Mucosa of descending colon (tissue), 3 donors: Measurements from ENCODE around the gene CRISPLD2. TPM values are rescaled to one million over a fixed set of nuclear protein-coding genes. Genes with fewer than 3 reads are reported as not detected.

Experiments used
- ATAC-seq: fragments of 200-7000 bp; cut with Tn5 transposase; one replicate; pipeline ENCODE4 v1.9.1; 2020; ENCODE audit warnings: mild to moderate bottlenecking, moderate library complexity
- DNase-seq, 3 donors: peaks; one replicate each; pipeline ENCODE4 v3.0.0-alpha.2; 2020
- H3K36me3 ChIP-seq: fragments of 200-600 bp; one replicate; pipeline ENCODE4 v1.8.0; 2021; ENCODE audit warnings: low read depth, mild to moderate bottlenecking
- H3K4me1 ChIP-seq: fragments of 200-600 bp; one replicate; pipeline ENCODE4 v1.8.0; 2021; ENCODE audit warnings: low read depth, mild to moderate bottlenecking
- H3K4me3 ChIP-seq: fragments of 200-600 bp; one replicate; pipeline ENCODE4 v1.8.0; 2021; ENCODE audit warnings: mild to moderate bottlenecking
- H3K9me3 ChIP-seq: fragments of 200-600 bp; one replicate; pipeline ENCODE4 v1.8.0; 2021; ENCODE audit warnings: mild to moderate bottlenecking
- intact Hi-C, 2 donors: fragments of 100-400 bp; cut with DNase I in 1 of 2; cut with micrococcal nuclease in 1 of 2; formaldehyde crosslinking; loops; one replicate each; pipeline versions ENCODE4 v1.11.0 to v1.11.1; 2022; cut with DNase I, micrococcal nuclease
- total RNA-seq, 3 donors: library from RNA; stranded (reverse); fragmentation: NEBNext Ultra II Directional in 2 of 3; extraction: Animal tissue kit (Norgen Biotek cat#: 25700) in 2 of 3; gene quantifications; one replicate each; pipeline versions ENCODE4 v1.2.1 to v1.2.4, GENCODE V29; 2021 to 2023
- TF ChIP-seq, protein P1 (sequence below): fragments of 200-600 bp; IDR thresholded peaks from one replicate; pipeline ENCODE4 v1.8.0; 2022; ENCODE audit warnings: antibody characterized with exemption, mild to moderate bottlenecking
- donor health status: DM: no; HTN: no; CAD: no; lungs with moderate emphysema.
- donor health status: DM: no; HTN: no; CAD: no.
- donor health status: DM: no; HTN: yes; CAD: no.

The CRISPLD2 gene
- total RNA-seq, 3 donors from 2014 or later = 10.5 to 114 (median 38.7) TPM

DNA sequence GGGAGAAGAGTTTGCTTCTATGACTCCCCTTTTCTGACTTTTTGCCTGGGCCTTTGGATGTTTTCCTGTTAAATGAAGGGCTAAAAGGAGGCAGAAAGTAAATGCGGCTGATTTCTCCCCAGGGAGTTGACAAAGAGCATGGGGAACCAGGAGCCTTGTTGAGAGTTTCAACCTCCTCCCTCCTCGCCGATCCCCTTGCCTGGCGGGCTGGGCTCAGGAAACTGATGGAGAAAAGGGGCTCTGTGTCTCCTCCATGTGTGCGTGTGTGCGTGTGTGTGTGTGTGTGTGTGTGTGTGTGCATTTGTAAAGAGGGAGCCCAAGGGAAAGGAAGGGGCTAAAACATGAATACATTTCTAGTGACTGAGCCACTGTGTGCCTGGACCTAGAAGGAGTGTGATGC is 97.1 kb downstream of the CRISPLD2 start:
- TF ChIP-seq, protein P1, sequence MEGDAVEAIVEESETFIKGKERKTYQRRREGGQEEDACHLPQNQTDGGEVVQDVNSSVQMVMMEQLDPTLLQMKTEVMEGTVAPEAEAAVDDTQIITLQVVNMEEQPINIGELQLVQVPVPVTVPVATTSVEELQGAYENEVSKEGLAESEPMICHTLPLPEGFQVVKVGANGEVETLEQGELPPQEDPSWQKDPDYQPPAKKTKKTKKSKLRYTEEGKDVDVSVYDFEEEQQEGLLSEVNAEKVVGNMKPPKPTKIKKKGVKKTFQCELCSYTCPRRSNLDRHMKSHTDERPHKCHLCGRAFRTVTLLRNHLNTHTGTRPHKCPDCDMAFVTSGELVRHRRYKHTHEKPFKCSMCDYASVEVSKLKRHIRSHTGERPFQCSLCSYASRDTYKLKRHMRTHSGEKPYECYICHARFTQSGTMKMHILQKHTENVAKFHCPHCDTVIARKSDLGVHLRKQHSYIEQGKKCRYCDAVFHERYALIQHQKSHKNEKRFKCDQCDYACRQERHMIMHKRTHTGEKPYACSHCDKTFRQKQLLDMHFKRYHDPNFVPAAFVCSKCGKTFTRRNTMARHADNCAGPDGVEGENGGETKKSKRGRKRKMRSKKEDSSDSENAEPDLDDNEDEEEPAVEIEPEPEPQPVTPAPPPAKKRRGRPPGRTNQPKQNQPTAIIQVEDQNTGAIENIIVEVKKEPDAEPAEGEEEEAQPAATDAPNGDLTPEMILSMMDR = no peak
- DNase-seq (no peak), ATAC-seq (no peak)
- H3K4me3 ChIP-seq = no peak overlapping the region
- no peaks in the 10 kb centered on the region for H3K9me3 ChIP-seq
- peaks cover 13% of the 10 kb centered on the region for H3K4me1 ChIP-seq
- H3K36me3 ChIP-seq = no peaks in the 10 kb centered on the region
- intact Hi-C loops = no loop called here

DNA sequence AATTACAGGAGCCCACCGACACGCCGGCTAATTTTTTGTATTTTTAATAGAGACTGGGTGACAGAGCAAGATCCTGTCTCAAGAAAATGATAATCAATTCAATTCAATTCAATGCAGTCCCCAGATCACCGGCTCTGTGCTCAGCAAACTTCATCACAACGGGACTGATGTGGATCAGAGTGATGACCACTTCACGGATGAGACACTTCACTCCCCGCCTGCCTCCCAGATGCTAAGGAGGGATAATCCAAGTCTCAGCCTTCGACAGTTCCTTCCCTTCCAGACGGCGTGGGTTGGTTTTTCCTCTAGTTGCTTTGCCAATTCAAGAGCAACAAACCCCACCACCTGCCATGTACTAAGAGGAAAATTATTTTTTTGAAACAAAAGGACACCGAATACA is 97.7 kb downstream of the CRISPLD2 start:
- DNase-seq (no peak), ATAC-seq (no peak)
- intact Hi-C loops = no loop called here
- H3K4me1 ChIP-seq = peaks cover 13% of the 10 kb centered on the region
- no peak overlapping the region for H3K4me3 ChIP-seq
- H3K9me3 ChIP-seq = no peaks in the 10 kb centered on the region
- TF ChIP-seq, protein P1 = no peak
- H3K36me3 ChIP-seq = no peaks in the 10 kb centered on the region

DNA sequence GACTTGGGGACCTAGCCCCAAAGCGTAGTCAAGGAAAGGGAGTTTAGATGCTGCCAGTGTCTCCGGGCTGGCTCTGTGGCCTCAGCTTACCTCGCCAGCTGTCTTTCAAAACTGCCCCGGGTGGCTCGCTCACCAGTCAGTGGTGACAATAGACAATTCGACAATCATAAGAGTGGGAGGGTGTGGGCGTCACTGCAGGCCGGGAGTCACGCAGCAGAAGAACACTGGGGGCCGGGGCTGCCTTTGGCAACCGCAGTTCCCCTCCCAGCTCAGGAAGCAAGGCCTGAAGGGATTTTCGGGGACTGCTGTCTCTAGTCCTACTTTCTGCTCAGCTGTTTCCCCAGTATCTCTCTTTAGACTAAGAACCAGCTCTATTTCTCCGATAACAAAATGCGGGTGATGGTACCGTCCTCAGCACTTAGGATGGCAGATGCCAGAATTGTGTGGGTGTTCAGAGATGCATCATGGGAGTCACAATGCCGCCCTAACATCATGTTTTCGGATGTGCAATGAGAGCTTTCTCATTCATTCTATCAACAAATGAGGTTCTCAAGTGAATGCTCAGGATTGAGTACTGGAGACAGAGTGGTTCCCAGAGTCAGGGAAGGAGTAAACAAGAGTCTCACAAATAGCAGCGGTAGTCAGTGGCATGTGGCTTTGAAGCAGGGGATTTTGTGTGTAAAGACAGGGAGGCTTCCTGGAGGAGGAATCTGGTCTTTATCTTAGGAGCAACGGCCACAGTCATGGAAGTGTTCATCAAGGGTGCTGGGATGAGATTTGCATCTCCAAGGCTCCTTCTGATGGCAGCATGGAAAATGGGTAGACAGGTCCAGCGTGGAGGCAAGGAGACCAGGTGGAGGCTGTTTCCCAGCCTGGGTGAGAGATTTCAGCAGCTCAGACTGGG is 98.5 kb downstream of the CRISPLD2 start:
- no peak for DNase-seq
- TF ChIP-seq, protein P1 = no peak
- intact Hi-C loops = no loop called here

DNA sequence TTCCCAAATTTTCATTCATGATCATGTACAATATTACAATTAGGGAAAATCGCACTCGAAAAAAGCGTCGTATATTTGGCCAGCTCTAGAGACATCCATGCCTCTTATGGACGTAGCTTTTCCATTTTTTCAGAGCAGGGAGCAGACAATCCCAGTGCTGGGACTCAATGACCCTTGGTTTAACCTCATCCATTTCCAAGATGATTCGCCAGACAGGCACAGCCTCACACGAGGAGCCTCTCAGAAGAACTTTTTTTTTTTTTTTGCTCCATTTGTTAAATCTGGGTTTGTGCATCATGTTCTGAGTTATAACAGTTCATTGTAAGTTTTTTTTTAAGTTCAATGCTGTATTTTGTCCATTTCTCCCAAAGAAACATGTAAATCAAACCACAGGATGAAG is 99.5 kb downstream of the CRISPLD2 start:
- ATAC-seq (no peak), DNase-seq (no peak)
- H3K4me3 ChIP-seq = no peak overlapping the region
- no peaks in the 10 kb centered on the region for H3K36me3 ChIP-seq
- intact Hi-C loops = no loop called here
- no peaks in the 10 kb centered on the region for H3K9me3 ChIP-seq
- H3K4me1 ChIP-seq = no peaks in the 10 kb centered on the region
- TF ChIP-seq, protein P1 = no peak

More for the DNA sequence above, 98.5 kb downstream of the CRISPLD2 start:
- ATAC-seq = no peak
- Histone ChIP-seq H3K4me1 (peaks cover 9% of the 10 kb centered on the region), H3K9me3 (no peaks in the 10 kb centered on the region), H3K4me3 (no peak overlapping the region), H3K36me3 (no peaks in the 10 kb centered on the region)

DNA sequence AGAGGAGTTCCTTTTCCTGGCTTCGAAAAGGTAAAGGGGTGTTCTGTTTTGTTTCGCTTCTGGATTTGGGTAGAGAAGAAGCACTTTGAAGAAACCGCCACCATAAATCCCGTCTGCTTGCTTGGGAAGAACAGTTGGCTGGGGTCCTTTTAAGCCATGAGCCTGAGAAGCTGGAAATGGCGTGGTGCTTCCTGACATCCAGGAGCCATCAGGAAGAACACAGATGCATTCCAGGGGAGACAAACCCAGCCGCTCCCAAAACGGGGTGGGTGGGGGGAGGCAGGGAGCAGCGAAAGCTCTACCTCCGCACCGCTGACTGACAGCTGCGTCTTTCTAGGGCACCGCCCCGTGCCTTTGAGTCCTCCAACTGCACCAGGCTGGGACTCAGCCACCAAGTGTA is 99.9 kb downstream of the CRISPLD2 start:
- Histone ChIP-seq H3K4me1 (peaks cover 2% of the 10 kb centered on the region), H3K36me3 (no peaks in the 10 kb centered on the region), H3K4me3 (no peak overlapping the region), H3K9me3 (no peaks in the 10 kb centered on the region)
- intact Hi-C loops = no loop called here
- TF ChIP-seq, protein P1 = no peak
- DNase-seq (no peak), ATAC-seq (no peak)
